HG03045 (cell line): ENCODE measurements around the gene PRDX6.
"Not testable (repeated sequence)": the region's sequence is repeated elsewhere in the genome, so short reads cannot be mapped to it uniquely, and the experiment has no call there.

Experiments
- ATAC-seq: cut with Tn5 transposase; IDR thresholded peaks from one replicate; pipeline ENCODE4 v1.9.1; 2021; ENCODE audit warnings: mild to moderate bottlenecking, moderate library complexity; ENCODE audit not compliant: unreplicated experiment

The PRDX6 gene

DNA sequence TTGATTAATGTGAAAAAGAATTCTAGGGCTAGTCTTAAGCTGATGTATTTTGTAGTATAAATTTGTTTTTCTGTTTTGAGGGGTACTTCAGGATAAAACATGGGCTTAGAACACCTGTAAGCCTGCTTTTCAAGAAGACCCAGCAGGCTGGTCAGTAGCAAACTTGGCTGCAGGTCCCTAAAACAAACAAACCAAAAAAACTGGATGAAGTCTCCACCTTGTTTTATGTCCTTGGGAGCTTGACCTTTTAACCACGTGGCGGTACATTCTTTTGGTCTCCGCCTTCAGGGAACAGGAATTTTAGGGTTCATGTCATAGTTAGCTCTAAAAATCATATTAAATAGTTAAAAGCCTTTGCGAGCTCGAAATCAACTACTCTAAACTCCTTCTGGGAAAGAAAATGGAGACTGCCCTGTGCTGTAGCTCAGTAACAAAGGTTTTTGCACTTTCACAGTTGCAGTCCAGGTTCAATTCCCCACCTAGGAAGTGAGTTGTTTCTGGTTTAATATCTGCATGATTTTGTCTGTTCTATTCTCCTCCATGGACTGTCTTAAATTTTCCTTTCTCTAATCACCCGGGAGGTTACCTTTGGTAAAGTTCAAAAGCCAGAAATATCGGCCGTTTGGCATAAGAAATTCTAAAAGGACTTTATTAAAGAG lies 18.6 kb downstream of the PRDX6 start:
- ATAC-seq, result no peak

DNA sequence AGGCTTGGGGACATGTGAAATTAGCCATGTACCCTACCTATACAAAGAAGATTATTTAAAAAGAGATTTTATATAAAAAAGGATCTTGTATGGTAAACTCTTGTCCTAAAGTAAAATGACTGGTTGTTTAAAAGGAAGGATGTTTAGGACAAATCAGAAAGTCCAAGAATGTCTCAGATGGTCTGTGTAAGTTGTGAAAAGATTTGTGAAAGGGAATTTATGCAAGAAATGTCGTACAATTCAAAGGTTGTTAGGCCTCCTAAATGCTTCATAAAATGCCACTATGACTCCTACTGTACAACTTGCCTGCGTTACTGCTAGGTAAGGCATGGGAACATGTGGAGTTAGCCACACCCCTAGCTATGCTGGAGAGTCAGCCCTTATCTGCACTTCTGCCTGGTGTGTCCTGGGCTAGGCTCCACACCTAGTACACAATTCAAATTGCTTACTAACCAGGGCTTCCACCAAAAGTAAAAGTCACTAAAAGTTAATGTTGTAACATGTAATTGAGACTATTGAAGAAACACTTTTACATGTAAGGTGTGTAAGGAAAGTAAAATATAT lies 19.7 kb downstream of the PRDX6 start:
- no peak for ATAC-seq

DNA sequence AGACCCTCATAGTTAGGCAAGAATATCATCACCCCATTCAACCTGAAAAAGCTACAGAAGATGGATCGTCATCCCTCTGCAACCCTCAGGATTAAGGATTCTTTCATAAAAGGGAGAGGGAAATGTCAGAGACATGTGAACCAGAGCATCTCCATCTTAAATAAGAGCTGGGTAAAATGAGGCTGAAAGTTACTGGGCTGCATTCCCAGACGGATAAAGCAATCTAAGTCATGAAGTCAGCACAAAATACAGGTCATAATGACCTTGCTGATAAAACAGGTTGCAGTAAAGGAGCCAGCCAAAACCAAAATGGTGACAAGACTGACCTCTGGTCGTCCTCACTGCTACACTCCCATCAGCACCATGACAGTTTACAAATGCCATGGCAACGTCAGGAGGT lies 22.6 kb downstream of the PRDX6 start:
- no peak for ATAC-seq

DNA sequence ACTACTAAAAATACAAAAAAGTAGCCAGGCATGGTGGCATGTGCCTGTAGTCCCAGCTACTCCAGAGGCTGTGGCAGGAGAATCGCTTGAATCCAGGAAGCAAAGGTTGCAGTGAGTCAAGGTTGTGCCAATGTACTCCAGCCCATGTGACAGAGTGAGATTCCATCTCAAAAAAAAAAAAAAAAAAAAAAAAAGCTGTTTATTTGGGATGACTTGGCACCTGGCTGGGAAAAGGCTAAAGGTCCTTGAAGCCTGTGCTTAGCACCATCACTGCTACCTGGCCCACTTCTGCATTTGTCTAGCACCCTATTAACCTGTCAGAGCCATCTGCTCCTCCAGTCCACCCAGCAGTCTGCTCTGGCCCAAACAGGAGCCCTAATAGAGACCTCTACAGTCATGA lies 25.0 kb downstream of the PRDX6 start:
- ATAC-seq, result no peak

DNA sequence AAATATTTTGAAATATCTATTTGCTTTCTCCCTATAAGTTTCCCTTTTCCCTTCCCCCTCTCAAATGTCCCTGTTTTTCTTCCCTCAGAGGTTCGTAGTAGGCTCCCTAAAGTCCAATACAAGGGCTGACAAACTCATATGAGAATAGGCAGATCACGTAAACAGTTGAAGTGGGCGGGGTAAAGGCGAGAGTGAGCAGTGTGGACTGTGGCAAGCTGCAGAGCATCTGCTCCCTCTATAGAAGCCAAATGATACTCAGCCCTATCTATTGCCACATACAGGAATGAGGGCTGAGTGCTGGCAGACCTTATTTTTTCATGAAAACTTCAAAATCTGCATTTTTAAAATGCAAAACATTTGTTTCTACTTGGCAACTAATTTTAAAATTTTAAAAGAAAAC lies 26.3 kb downstream of the PRDX6 start:
- no peak for ATAC-seq

DNA sequence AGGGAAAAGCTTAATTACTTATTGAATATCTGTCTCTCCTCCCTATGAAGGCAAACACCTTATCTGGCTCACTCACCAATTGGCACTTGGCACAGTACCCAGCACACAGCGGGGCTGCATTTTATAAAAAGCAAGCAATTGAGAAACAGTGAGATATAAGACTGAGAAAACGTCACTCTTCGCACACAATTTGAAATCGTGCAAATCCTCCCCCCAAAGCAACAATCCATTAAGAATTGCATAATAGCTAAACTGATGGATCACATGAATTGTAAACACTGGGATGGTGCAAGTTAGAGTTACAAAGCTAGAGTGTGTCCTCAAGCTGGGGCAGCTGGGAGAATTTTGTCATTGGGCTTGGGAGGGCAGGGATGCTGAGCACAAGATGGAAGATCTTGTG lies 27.1 kb downstream of the PRDX6 start:
- ATAC-seq, result no peak

DNA sequence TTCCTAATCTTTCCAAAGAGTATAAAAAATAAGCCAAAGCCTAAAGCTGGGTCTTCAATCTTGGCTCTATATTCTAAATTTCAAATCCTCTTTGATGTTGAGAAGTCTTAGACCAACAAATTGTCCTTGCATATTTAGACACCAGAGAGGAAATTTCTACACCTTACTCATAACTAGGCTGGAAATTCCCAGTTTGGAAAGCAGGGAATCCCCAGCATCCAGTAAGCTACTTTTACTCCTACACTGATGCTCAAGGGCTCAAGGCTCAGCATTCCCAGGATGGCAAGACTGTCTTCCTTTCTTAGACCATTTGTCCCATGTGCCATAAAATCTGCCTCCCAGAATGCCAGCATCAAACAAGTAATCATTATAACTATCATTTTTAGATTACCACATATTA lies 28.3 kb downstream of the PRDX6 start:
- ATAC-seq, result no peak

DNA sequence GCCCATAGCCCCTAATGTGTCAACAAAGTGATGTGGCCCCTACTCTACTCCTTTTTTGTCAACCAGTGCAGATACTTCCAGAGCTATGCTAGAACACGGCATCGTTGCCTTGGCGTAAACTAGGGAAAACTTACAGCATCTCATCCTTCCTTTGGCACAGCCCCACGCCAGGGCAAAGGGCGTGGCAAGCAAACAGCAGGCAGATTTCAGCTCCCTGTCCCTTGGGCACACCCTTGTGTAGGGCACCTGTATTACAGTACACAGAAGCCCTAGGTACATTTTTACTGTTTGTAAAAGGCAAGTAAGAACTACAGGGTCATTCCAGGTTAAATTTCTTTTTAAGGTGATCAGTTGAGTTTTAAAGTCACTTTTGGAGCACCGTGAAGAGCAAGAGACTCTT lies 29.3 kb downstream of the PRDX6 start:
- no peak for ATAC-seq

DNA sequence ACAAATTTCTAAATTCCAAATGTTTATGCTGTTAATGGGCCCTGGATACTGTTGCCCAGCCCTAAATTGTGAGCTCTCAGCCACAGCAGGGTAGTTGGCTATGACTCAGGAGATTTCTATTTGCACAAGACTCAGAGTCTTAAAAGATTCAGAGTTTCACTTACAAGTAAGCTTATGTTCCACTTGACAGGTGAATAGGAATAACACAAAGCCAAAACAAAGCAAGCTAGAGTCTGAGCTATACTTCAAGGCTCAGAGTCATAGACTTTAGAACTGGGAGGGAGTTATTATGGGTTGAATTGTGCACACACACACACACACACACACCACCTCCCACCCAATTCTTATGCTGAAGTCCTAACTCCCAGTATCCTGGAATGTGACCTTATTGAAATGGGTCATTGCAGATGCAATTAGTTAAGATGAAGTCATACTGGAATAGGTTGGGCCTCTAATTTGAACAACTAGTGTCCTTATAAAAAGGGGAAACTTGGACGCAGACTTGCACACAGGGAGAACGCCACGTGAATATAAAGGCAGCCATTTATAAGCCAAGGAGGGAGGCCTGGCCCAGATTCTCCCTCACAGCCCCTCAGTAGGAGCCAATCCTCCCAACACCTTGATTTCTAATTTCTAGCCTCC lies 30.2 kb downstream of the PRDX6 start:
- no peak for ATAC-seq

DNA sequence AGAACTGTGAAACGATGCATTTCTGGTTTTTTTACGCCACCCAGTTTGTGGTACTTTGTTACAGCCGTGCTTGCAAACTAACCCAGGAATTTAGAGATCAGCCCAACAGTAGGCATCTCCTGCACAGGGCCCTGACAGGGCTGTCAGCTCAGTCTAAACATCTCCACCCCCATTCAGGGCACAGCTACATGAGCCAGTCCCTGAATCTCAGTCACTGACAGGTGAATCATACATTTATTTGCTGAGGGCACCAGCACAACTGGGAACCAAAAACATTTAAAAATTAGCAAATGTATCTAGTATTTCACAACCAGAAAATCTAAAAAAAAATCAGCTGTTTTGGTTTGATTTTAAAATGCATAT lies 30.7 kb downstream of the PRDX6 start:
- ATAC-seq, result no peak

DNA sequence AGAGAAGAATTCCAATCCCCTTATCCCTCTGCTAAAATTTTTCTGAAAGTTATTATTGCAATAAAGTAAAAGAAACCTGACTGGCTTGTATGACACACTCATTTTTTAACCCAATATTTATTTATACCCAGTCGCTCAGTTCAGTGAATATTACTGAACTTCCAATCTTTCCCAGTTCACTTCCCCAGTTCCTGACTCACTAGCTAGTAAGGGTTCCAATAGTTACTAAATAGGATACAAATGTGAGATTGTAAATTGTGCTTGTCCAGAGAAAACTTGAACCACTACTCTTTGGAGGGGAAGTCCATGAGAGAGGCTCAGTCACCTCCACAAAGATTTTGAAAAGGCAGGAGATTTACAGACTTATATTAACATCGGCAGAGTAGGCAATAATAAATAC lies 31.4 kb downstream of the PRDX6 start:
- no peak for ATAC-seq

DNA sequence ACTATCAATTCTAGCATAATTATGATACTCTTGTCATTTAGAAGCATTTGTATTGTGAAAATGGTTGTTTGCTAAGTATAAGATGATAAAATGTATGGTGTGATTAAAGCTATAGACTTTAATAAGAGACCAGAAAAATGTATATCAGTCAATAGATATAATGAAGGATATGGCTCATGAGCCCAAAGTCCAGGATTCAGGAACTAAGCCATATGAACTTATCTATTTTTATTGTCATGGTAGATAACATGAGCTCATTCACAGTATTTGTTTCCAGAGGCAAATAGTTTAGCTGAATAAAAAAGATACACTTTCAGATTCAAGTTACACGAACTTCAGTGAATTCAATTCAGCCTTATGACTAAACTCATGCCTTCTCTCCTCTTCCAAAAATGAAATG lies 32.7 kb downstream of the PRDX6 start:
- no peak for ATAC-seq

DNA sequence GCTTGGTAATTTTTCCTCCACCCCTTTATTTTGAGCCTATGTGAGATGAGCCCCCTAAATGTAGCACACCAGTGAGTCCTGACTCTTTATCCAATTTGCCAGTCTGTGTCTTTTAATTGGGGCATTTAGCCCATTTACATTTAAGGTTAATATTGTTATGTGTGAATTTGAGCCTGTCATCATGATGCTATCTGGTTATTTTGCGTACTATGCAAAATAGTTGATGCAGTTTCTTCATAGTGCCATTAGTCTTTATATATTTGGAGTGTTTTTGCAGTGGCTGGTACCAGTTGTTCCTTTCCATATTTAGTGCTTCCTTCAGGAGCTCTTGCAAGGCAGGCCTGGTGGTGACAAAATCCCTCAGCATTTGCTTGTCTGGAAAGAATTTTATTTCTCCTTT lies 37.4 kb downstream of the PRDX6 start:
- not testable (repeated sequence) for ATAC-seq

DNA sequence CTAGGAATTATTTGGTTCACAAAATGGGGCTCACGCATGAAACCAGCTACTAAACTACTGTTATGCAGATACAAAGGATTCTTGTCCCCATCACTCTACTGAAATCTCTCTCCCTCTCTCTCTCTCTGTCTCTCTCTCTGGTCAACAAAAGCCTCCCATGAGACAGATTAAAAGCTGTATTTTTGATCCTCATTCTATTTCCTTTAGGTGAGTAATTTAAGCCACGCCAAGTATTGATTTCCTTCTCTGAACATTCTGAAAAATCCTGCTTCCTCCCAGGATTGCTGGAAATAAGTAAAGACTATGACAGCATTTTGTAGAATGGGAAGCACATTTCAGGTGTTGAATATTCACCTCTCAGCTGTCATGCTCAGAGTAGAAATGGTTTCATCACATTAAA lies 43.7 kb downstream of the PRDX6 start:
- ATAC-seq, result no peak

DNA sequence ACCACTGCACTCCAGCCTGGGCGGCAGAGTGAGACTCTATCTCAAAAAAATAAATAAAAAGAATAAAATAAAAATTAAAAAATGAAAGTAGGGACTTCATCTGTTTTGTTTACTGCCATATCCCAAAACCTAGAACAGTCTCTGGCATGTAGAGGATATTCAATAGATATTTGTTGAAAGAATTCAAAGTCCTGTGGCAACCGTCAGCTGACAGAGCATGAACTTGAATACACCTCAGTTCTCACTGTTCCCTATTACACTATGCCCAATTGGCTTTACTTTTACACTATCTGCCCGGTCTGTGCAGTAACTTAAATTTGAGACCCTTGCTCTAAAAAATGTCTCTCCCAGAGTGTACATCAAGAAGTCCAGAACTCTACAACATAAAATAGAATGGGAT lies 46.2 kb downstream of the PRDX6 start:
- no peak for ATAC-seq

DNA sequence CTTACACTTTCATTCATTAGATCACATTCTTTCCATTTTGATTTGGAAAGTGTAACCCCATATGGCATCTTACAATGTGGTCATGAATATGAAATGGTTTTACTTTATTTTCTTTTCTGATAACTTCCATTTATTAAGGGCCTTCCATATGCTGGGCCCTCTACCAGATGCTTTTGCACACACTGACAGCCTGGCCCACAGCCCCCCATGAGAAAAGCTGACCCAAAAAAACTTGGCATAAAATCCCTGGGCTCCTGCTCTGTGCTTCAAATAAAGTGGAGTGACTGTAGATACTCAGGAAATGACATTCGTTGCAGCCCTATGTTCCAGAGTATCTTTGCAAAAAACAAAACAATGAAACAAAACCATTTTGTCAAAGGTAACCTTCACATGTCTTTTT lies 48.8 kb downstream of the PRDX6 start:
- no peak for ATAC-seq

DNA sequence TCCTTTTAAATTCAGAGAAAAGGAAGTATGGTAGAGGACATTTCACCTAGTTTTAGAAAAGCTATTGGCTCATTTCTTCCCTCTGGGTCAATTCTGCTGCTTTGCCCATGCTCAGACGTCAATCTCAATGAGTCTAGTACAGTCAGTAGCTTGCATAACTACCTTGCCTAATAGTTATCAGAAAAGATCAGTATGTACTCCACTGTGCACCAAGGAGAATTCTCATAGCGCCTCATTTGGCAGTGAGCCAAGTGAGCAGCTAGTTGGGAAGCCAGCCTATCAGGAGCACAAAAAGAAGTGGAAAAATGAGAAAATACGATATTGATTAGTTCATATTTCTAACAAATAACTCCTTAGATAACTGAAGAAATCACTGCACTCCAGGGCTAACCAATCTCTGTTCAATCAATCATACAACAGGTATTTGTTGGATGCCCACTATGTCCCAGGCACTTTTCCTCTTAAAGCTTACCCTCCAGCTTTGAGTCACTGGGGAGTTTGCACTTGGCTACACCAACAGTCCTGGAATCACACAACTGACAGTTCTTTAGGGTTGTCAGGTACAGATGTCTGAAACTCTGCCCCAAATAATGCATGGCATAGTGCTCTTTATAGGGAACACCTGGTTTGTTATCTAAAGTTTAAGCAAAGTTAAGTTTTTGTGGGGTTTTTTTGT lies 50.2 kb downstream of the PRDX6 start:
- no peak for ATAC-seq

DNA sequence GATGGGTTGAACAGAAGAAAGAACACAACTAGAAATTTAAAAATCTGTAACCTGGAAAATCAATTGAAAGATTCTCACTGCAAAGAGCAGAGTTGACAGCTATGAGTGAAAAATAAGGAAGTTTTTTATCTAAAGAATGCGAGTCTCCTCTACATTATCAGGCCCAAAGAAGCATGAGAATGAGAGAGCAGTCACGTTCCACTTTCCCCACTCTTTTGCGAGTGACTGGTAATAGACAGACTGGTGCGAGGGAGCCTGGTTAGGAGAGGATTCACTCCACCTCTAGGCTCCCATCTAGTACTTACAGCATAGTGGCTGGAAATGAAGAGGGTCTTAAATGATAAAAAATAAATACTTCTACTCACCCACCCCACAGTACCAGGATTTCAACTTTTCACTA lies 52.0 kb downstream of the PRDX6 start:
- no peak for ATAC-seq

DNA sequence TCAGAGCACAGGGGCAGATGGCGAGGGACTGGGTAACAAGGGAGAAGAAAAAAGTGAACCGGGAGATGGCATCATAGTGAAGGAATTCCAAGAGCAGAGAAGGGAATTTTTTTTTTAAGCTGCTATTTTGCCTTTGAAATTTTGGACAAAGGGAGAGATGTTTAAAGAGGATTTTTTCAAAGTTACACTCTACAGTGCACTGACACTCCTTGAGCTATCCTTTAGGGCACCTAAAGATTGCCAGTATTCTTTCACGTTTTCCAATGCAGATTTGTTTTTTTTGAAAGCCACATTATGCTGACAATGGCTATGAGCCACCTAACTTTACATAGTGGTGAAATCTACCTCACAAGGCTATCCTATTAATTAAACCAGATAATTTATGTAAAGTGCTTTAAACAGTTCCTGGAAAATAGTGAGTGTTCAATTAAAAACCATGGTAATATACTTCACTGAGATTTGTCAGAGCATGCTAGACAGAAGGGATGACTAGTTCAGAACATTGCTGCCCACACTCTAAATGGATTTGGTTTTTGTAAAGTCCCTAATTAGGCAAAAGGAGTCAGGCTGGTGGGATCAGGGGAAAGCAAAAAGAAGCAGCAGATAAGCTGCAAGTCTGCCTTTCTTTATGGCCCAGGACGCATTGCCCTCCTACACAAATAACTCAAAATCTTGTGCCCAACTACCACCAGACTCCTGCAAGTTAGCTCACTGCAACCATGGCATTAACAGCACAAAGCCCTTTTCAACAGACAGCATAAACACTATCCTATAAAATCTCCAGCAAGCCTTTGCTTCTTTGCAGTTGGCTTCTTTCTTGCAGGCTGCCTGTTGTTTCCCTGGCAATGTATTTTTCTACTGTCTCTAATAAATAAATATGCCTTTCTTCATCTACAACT lies 53.9 kb downstream of the PRDX6 start:
- ATAC-seq, result no peak

DNA sequence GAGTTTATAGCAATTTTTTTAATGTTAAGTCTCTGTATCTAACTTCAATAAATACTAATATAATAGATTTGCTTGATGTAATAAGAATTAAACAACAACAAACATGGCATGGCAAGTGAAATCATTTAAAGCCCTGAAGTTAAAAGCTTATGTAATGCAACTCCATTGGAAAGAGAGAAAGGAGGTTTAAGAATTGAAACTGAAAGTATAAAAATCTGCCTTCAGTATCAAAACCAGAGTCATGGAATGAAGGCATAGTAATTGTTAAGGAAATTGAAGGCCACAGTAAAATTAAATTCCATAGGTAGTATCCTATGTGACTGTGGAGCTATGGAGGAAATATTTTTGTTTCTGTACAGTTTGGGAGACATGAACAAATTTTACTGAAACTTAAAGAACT lies 55.1 kb downstream of the PRDX6 start:
- no peak for ATAC-seq

DNA sequence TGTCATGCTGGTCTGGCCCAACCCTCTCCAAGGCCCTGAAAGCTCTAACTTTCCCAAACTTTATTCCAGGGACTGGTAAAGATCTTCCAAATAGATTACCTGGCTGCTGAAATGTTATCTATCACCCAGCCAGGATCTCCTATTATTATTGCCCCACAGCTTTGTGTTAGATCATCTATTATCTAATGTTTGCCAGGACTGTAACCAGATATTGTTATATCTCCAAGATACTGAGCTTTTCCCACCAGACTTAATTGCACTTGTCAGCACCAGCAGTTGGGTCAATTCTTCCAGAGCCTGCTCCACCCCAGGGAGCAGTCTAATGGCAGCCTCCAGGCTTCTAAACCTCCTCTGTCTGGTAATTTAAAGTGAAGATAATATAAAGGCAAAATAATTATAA lies 59.1 kb downstream of the PRDX6 start:
- no peak for ATAC-seq
